Ishikawa (cell line): ENCODE results near the gene SERTAD2.

Experiments
- EP300 ChIP-seq: IDR thresholded peaks from 2 replicates; pipeline ENCODE4 v1.6.1; 2012; ENCODE audit warnings: borderline replicate concordance
- TEAD4 ChIP-seq: IDR thresholded peaks from 2 replicates; pipeline ENCODE4 v1.6.1; 2012
- YY1 ChIP-seq: IDR thresholded peaks from 2 replicates; pipeline ENCODE4 v1.6.1; 2012; ENCODE audit warnings: low read depth
- TF ChIP-seq, protein P1 (sequence below): IDR thresholded peaks from 2 replicates; pipeline ENCODE4 v1.6.1; 2012

DNA sequence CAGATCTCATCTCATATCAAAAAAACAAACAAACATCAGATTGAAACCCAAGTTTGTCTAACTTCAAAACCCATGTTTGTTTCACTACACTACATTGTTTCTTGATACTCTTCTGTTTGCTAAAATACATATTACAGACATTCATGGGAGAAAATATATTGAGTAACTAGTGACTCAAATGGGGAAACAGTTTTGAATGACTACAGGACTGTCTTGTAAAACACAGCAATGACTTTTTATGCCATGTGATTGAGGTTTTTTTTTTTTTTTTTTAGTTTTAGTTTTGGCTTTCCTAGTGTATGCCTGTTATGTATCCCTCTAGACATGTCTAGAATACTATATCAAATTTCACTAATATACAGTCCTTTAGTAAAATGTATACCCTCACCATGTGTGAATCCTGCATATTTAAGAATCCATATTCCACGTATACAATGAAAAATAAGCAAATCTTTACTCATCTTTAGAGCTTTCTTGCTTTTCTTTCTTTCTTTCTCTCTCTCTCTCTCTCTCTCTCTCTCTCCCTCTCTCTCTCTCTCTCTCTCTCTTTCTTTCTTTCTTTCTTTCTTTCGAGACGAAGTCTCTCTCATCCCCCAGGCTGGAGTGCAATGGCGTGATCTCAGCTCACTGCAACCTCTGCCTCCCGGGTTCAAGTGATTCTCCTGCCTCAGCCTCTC, 46.6 kb upstream of the SERTAD2 start:
- TF ChIP-seq, protein P1, sequence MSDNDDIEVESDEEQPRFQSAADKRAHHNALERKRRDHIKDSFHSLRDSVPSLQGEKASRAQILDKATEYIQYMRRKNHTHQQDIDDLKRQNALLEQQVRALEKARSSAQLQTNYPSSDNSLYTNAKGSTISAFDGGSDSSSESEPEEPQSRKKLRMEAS: no peak
- no peak for TF ChIP-seq YY1
- TF ChIP-seq EP300: no peak
- no peak for TF ChIP-seq TEAD4
